ENCODE data around the gene ERGIC1. TPM values are rescaled to one million over a fixed set of nuclear protein-coding genes. Genes with fewer than 3 reads are reported as not detected.

Gene ERGIC1
- total RNA-seq, 1 donor from 2014 or later, result 131 TPM

DNA sequence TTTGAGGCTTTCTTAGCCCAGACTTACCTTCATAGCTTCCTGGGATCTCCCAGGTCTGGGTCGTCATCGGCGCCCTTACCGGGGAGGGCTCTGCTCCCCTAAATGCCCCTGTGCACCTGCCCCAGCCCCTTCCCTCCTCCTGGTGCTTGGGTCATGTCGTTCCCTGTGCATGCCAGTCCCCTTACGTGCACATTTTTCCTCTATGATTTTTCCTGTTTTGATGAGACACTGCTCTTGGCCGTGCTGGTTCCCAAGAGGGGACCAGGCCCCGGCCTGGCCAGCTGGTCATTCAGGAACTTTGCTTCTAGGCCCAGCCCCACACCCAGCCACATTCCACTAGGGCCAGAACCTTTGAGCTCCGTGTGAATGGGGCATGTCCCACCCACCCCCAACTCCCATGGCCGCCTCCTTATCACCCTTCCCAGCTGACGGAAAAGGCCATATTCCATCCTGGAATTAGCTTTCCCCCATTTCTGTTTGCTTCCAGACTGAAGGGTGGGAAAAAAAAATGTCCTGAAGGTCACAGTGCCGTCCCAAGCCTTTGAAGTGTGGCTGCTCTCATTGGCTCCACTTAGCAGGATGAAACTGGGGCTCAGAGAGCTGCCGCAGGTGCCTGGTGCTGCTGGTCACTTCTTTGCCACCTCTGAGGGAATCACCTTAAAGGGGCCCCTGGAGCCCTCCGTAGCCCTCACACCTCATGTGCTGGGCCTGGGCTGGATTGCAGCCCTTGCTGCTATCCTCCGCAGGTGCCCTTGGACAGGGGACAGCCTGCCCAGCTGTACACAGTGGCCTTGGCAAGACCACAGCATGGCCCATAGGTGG is 25.1 kb downstream of the ERGIC1 start:
- Histone ChIP-seq H3K4me2 (ENCODE audit: low read length) (peak overlapping the region; percentile 29), H3K9me3 (ENCODE audit: insufficient read depth, low read depth, low read length) (no peaks in the 10 kb centered on the region), H3K4me1 (ENCODE audit: insufficient read depth, low read length) (peaks cover 47% of the 10 kb centered on the region), H3K27ac (ENCODE audit: low read depth, low read length) (peak overlapping the region; percentile 85), H3K36me3 (ENCODE audit: insufficient read depth, low read length) (no peaks in the 10 kb centered on the region), H3K4me3 (ENCODE audit: insufficient read depth, low read depth, low read length) (no peak overlapping the region), H3K9ac (ENCODE audit: low read length) (peak overlapping the region; percentile 69), H4K20me1 (ENCODE audit: insufficient read depth, low read length) (peaks cover 7% of the 10 kb centered on the region), H3K79me2 (ENCODE audit: insufficient read depth, low read length) (peaks cover 93% of the 10 kb centered on the region), H2AFZ (ENCODE audit: low read depth, low read length) (no peak overlapping the region), H3K27me3 (ENCODE audit: insufficient read depth, low read length) (no peaks in the 10 kb centered on the region)
- H3K36me3 Mint-ChIP-seq (ENCODE audit: low read depth, unreplicated experiment), result peaks cover 13% of the 10 kb centered on the region
- peak; percentile 78 for DNase-seq (ENCODE audit: low read depth)
- H3K27me3 Mint-ChIP-seq (ENCODE audit: low read depth, unreplicated experiment), result no peaks in the 10 kb centered on the region
- no peak overlapping the region for H3K4me3 Mint-ChIP-seq (ENCODE audit: unreplicated experiment)
- peak; percentile 17 for FAIRE-seq
- H3K27ac Mint-ChIP-seq (ENCODE audit: unreplicated experiment), result peak overlapping the region; percentile 66
- no peak for TF ChIP-seq EZH2 (IDR thresholded peaks at IDR 0.05; ENCODE audit: insufficient read depth, low read length)
- TF ChIP-seq, protein P1, sequence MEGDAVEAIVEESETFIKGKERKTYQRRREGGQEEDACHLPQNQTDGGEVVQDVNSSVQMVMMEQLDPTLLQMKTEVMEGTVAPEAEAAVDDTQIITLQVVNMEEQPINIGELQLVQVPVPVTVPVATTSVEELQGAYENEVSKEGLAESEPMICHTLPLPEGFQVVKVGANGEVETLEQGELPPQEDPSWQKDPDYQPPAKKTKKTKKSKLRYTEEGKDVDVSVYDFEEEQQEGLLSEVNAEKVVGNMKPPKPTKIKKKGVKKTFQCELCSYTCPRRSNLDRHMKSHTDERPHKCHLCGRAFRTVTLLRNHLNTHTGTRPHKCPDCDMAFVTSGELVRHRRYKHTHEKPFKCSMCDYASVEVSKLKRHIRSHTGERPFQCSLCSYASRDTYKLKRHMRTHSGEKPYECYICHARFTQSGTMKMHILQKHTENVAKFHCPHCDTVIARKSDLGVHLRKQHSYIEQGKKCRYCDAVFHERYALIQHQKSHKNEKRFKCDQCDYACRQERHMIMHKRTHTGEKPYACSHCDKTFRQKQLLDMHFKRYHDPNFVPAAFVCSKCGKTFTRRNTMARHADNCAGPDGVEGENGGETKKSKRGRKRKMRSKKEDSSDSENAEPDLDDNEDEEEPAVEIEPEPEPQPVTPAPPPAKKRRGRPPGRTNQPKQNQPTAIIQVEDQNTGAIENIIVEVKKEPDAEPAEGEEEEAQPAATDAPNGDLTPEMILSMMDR (IDR thresholded peaks at IDR 0.05; ENCODE audit: insufficient read depth, low read depth, low read length), result no peak
- H3K9me3 Mint-ChIP-seq (ENCODE audit: unreplicated experiment), result peaks cover 2% of the 10 kb centered on the region
- H3K4me1 Mint-ChIP-seq (ENCODE audit: low read depth, unreplicated experiment), result peaks cover 37% of the 10 kb centered on the region

- Histone ChIP-seq H3K79me2 (ENCODE audit: insufficient read depth, low read length) (peaks cover 89% of the 10 kb centered on the region), H3K36me3 (ENCODE audit: insufficient read depth, low read length) (no peaks in the 10 kb centered on the region), H2AFZ (ENCODE audit: low read depth, low read length) (no peak overlapping the region), H4K20me1 (ENCODE audit: insufficient read depth, low read length) (peaks cover 7% of the 10 kb centered on the region), H3K4me1 (ENCODE audit: insufficient read depth, low read length) (peaks cover 39% of the 10 kb centered on the region), H3K9ac (ENCODE audit: low read length) (peak overlapping the region; percentile 69), H3K27ac (ENCODE audit: low read depth, low read length) (peak overlapping the region; percentile 85), H3K27me3 (ENCODE audit: insufficient read depth, low read length) (no peaks in the 10 kb centered on the region), H3K4me2 (ENCODE audit: low read length) (no peak overlapping the region), H3K9me3 (ENCODE audit: insufficient read depth, low read depth, low read length) (no peaks in the 10 kb centered on the region), H3K4me3 (ENCODE audit: insufficient read depth, low read depth, low read length) (no peak overlapping the region)
- DNase-seq (ENCODE audit: low read depth) (no peak), FAIRE-seq (no peak)
- no peak for TF ChIP-seq EZH2 (IDR thresholded peaks at IDR 0.05; ENCODE audit: insufficient read depth, low read length)
- peak overlapping the region; percentile 0 for H3K27ac Mint-ChIP-seq (ENCODE audit: unreplicated experiment)
- H3K36me3 Mint-ChIP-seq (ENCODE audit: low read depth, unreplicated experiment), result peaks cover 10% of the 10 kb centered on the region
- peak overlapping the region; percentile 4 for H3K4me3 Mint-ChIP-seq (ENCODE audit: unreplicated experiment)
- H3K27me3 Mint-ChIP-seq (ENCODE audit: low read depth, unreplicated experiment), result no peaks in the 10 kb centered on the region
- peaks cover 32% of the 10 kb centered on the region for H3K4me1 Mint-ChIP-seq (ENCODE audit: low read depth, unreplicated experiment)
- peaks cover 2% of the 10 kb centered on the region for H3K9me3 Mint-ChIP-seq (ENCODE audit: unreplicated experiment)
Observed at GRCh38 chr5:172859966-172860365, 25.9 kb downstream of the ERGIC1 start.

GRCh38 chr5:172860520-172861443 is 26.7 kb downstream of the ERGIC1 start:
- Histone ChIP-seq H3K4me3 (ENCODE audit: insufficient read depth, low read depth, low read length) (no peak overlapping the region), H3K27ac (ENCODE audit: low read depth, low read length) (peak overlapping the region; percentile 85), H3K27me3 (ENCODE audit: insufficient read depth, low read length) (no peaks in the 10 kb centered on the region), H3K9me3 (ENCODE audit: insufficient read depth, low read depth, low read length) (no peaks in the 10 kb centered on the region), H3K9ac (ENCODE audit: low read length) (peak overlapping the region; percentile 69), H3K36me3 (ENCODE audit: insufficient read depth, low read length) (no peaks in the 10 kb centered on the region), H3K4me1 (ENCODE audit: insufficient read depth, low read length) (peaks cover 33% of the 10 kb centered on the region), H4K20me1 (ENCODE audit: insufficient read depth, low read length) (peaks cover 7% of the 10 kb centered on the region), H3K79me2 (ENCODE audit: insufficient read depth, low read length) (peaks cover 87% of the 10 kb centered on the region), H3K4me2 (ENCODE audit: low read length) (peak overlapping the region; percentile 41), H2AFZ (ENCODE audit: low read depth, low read length) (no peak overlapping the region)
- no peak overlapping the region for H3K27ac Mint-ChIP-seq (ENCODE audit: unreplicated experiment)
- peaks cover 33% of the 10 kb centered on the region for H3K4me1 Mint-ChIP-seq (ENCODE audit: low read depth, unreplicated experiment)
- H3K4me3 Mint-ChIP-seq (ENCODE audit: unreplicated experiment), result no peak overlapping the region
- no peaks in the 10 kb centered on the region for H3K27me3 Mint-ChIP-seq (ENCODE audit: low read depth, unreplicated experiment)
- DNase-seq (ENCODE audit: low read depth), result peak; percentile 45
- H3K9me3 Mint-ChIP-seq (ENCODE audit: unreplicated experiment), result peaks cover 2% of the 10 kb centered on the region
- FAIRE-seq, result no peak
- TF ChIP-seq EZH2 (IDR thresholded peaks at IDR 0.05; ENCODE audit: insufficient read depth, low read length), result no peak
- TF ChIP-seq, protein P1 (IDR thresholded peaks at IDR 0.05; ENCODE audit: insufficient read depth, low read depth, low read length), result no peak
- H3K36me3 Mint-ChIP-seq (ENCODE audit: low read depth, unreplicated experiment), result peaks cover 10% of the 10 kb centered on the region

All from astrocyte (in vitro differentiated cells and primary cell).